Measurements from ENCODE around the gene PISD. TPM values are rescaled to one million over a fixed set of nuclear protein-coding genes. Genes with fewer than 3 reads are reported as not detected.

PISD gene
- total and polyA plus RNA-seq, 2 of the 8 experiments (the other 6 are each of a cell fraction or from before 2014, with no cell fraction given) = 47.8 to 48.2 TPM

DNA sequence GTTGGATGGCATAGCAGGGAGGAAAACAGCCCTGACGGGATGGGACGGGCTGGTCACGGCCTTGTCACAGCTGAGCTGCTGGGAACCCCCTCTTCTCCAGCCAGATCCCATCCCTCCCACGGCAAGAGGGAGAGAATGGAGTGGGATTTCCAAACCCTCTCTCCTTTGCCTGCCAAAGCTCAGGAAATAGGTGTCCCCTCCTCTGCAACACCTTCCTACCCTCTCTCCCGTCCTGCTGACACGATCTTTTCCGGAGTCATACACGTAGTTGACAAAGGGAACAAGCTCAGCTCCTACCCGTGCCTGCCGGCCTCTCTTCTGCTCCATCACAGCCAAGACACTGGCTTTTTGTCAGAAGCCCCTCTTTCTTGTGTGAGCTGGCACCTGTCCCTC lies 48.1 kb downstream of the PISD start:
- H3K79me1 ChIP-seq (ENCODE audit: low read depth, low read length) = no peaks in the 10 kb centered on the region; the same call in 1 of the 2 replicates
- FAIRE-seq = no peak
- no peak overlapping the region for H2AK5ac ChIP-seq (ENCODE audit: low read depth, low read length)
- no peak overlapping the region; the same call in 1 of the 2 replicates for H4K8ac ChIP-seq (ENCODE audit: extremely low read depth, insufficient read depth, low read length)
- no peak overlapping the region for H4K5ac ChIP-seq (ENCODE audit: insufficient read length, low read depth, low read length)
- H3K4me1 ChIP-seq (replicated peaks in 1 of 4; ENCODE audit: control insufficient read depth in 3 of 4, insufficient read depth in 4 of 4, low read length in 3 of 4) = no peaks in the 10 kb centered on the region; a peak in 2 of 7 replicates
- no peaks in the 10 kb centered on the region for H3K23me2 ChIP-seq (ENCODE audit: low read depth, low read length)
- WGBS, 2 experiments (ENCODE audit: extremely low coverage in 1 of 2, insufficient coverage in 1 of 2, insufficient read length in 1 of 2, insufficient replicate concordance in 2 of 2, low coverage in 1 of 2, low lambda C conversion rate in 2 of 2, missing lambda C conversion rate in 1 of 2) = 93% methylated on average over 9 of the region's 10 CpGs; no CpG with 5 or more reads in 1 of the 2 experiments
- no peak overlapping the region for H2AFZ ChIP-seq (ENCODE audit: low read length)
- no peak overlapping the region for H3K56ac ChIP-seq (replicated peaks; ENCODE audit: insufficient read length, low read depth, low read length)
- no peak overlapping the region for H2BK5ac ChIP-seq (ENCODE audit: low read depth, low read length)
- no peak overlapping the region for H3K9ac ChIP-seq (replicated peaks in 1 of 4; ENCODE audit: extremely low read depth in 1 of 4, low read depth in 3 of 4, low read length in 3 of 4)
- H3K4ac ChIP-seq (replicated peaks; ENCODE audit: insufficient read length, low read depth, low read length) = no peak overlapping the region
- no peak overlapping the region for H3K18ac ChIP-seq (ENCODE audit: extremely low read depth, low read length)
- no peak overlapping the region for H3K4me3 ChIP-seq (ENCODE audit: extremely low read depth in 1 of 4, insufficient read depth in 2 of 4, low read depth in 3 of 4, low read length in 4 of 4)
- TF ChIP-seq, protein P1, sequence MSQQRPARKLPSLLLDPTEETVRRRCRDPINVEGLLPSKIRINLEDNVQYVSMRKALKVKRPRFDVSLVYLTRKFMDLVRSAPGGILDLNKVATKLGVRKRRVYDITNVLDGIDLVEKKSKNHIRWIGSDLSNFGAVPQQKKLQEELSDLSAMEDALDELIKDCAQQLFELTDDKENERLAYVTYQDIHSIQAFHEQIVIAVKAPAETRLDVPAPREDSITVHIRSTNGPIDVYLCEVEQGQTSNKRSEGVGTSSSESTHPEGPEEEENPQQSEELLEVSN (IDR thresholded peaks at IDR 0.05) = no peak
- TF ChIP-seq SUZ12 (IDR thresholded peaks at IDR 0.05; ENCODE audit: low read length) (no peak), NRF1 (IDR thresholded peaks at IDR 0.05; ENCODE audit: low read depth, low read length) (no peak), POLR2A (IDR thresholded peaks at IDR 0.05; ENCODE audit: control extremely low read depth in 1 of 2, low read depth in 2 of 2, low read length in 2 of 2) (no peak), RFX5 (IDR thresholded peaks at IDR 0.05; ENCODE audit: borderline replicate concordance, low read depth, low read length) (no peak), FOSL1 (IDR thresholded peaks at IDR 0.05; ENCODE audit: insufficient read depth, low read depth, low read length) (no peak), GTF2F1 (IDR thresholded peaks at IDR 0.05; ENCODE audit: borderline replicate concordance, low read depth, low read length) (no peak), RBBP5 (IDR thresholded peaks at IDR 0.05; ENCODE audit: borderline replicate concordance, low read depth, low read length) (no peak), BACH1 (IDR thresholded peaks at IDR 0.05; ENCODE audit: low read length) (no peak), CTBP2 (IDR thresholded peaks at IDR 0.05; ENCODE audit: borderline replicate concordance, insufficient read depth, insufficient read length, low read length) (no peak)
- H2BK15ac ChIP-seq (ENCODE audit: low read length) = no peak overlapping the region
- no peak overlapping the region for H2BK120ac ChIP-seq (replicated peaks; ENCODE audit: low read depth, low read length)
- H3K36me3 ChIP-seq (ENCODE audit: control insufficient read depth in 2 of 4, insufficient read depth in 4 of 4, low read length in 3 of 4) = peaks cover 0 to 8% (median 4%) of the 10 kb centered on the region in 4 experiments; a peak in 6 of 8 replicates
- ChIA-PET POLR2A (ENCODE audit: partially characterized antibody) (interaction anchor here (1.1 to 5.6 kb wide), 4 partner anchors 10 to 17 kb away, joined by 6 to 30 read pairs (median 13); no protein-coding TSS in a partner anchor), CTCF (ENCODE audit: partially characterized antibody) (interaction anchor here (1.0 to 2.2 kb wide), 8 partner anchors 9 to 60 kb away, joined by 3 to 13 read pairs (median 5); no protein-coding TSS in a partner anchor)
- no peak overlapping the region for H3K27ac ChIP-seq (ENCODE audit: low read depth, low read length)
- no peak overlapping the region for H4K91ac ChIP-seq (replicated peaks; ENCODE audit: insufficient read length, low read length)
- peaks cover 2 to 4% of the 10 kb centered on the region in 2 experiments for H4K20me1 ChIP-seq (replicated peaks in 1 of 2; ENCODE audit: control insufficient read depth in 1 of 2, insufficient read depth in 2 of 2, low read length in 2 of 2)
- no peaks in the 10 kb centered on the region for H3K79me2 ChIP-seq (ENCODE audit: control insufficient read depth in 1 of 2, insufficient read depth in 2 of 2, low read length in 2 of 2)
- no peak overlapping the region for H3K23ac ChIP-seq (ENCODE audit: insufficient read length)
- H3K27me3 ChIP-seq (replicated peaks in 1 of 4; ENCODE audit: control insufficient read depth in 3 of 4, extremely low read depth in 1 of 4, insufficient read depth in 3 of 4, low read length in 3 of 4) = no peaks in the 10 kb centered on the region
- H2BK12ac ChIP-seq (ENCODE audit: low read depth, low read length) = no peak overlapping the region
- H3K9me3 ChIP-seq (ENCODE audit: insufficient read depth in 2 of 2, low read depth in 1 of 2, low read length in 1 of 2) = no peaks in the 10 kb centered on the region
- no peak overlapping the region for H2BK20ac ChIP-seq (ENCODE audit: low read length)
- H3K14ac ChIP-seq (ENCODE audit: insufficient read length) = no peak overlapping the region
- H3K4me2 ChIP-seq (ENCODE audit: insufficient read depth in 1 of 2, low read depth in 2 of 2, low read length in 2 of 2) = no peak overlapping the region
- no peak for DNase-seq (ENCODE audit: low read depth in 1 of 2, low spot score in 2 of 2)

Measured in H1 (cell line).